HG02938 (cell line): Measurements from ENCODE around the gene ZNRD2.
A peak's percentile ranks its signal among the peaks of the same experiment; 100 is the strongest.

Experiments used
- ATAC-seq: cut with Tn5 transposase; IDR thresholded peaks from one replicate; pipeline ENCODE4 v1.9.1; 2021; ENCODE audit warnings: mild to moderate bottlenecking, moderate library complexity; ENCODE audit not compliant: unreplicated experiment

The ZNRD2 gene

GRCh38 chr11:65586247-65586630 lies 16.0 kb downstream of the ZNRD2 start:
- no peak for ATAC-seq

GRCh38 chr11:65586676-65587075 lies 16.4 kb downstream of the ZNRD2 start:
- no peak for ATAC-seq

DNA sequence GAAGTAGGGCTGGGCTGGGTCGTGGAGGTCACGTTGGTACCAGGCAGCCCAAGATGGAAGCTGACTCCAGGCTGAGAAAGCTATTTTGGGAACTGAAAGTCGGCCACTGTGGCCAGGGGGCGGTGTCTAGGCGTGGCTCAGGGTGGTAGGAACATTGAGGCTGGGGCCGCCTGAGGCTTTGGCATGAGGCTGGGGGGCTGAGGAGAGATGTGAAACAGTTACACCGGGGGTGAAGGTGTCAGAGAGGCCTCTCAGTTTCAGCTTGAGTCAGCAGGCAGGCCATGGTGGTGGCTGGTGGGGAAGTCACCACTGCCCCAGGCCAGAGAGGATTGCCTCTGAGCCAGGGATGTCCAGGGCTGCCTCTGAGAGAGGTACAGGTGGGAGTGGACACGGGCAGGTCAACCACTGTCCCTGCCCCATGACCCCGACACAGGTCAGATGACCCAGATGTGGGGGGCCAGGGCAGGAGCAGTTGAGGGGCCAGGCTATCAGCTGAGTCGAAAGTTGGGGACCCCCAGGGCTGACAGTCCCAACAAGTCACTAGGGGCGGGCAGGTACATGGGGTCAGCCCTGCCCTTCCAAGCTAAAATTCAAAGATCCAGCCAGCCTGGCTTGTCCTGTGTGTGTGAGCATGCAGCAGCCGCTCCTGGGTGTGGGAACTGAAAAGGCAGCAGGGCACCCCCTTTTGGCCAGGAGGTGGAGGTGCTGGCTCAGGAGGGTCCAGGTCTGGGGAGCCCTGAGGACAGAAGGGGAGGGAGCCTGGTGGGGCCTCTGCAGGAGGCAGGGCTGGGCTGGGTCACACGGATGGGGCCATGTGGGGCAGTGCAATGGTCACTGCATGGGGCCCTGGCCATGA lies 18.1 kb downstream of the ZNRD2 start:
- ATAC-seq = peak; percentile 71

DNA sequence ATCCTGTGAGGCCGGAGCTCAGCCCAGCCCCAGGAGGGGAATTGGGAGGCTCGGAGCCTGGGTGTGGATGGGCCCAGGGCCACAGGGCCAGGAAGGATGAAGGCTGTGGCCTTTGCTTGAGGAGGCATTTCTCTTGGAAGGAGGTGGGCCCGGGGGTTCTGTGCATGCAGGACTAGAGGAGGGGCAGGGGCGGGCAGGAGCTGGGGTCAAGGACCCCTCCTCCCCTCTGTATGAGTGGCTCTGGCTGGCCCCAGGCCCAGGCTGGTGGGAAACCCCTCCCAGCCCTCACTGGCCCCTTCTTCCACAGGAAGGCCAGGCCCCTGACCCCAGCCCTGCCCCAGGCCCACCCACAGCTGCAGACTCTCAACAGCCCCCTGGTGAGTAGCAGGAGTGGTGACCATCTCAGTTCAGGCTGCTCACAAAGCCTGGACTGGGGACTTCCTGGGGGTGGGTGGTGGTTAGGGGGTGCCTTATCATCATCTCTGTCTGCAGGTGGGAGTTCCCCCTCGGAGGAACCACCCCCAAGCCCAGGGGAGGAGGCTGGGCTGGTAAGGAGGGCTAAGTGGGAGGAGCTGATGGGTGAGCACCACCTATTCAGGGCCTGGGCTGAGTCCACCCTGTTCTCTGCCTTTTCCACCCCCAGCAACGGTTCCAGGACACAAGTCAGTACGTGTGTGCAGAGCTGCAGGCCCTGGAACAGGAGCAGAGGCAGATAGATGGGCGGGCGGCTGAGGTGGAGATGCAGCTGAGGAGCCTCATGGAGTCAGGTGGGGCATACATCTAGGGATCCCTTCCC lies 19.4 kb downstream of the ZNRD2 start:
- ATAC-seq = no peak

DNA sequence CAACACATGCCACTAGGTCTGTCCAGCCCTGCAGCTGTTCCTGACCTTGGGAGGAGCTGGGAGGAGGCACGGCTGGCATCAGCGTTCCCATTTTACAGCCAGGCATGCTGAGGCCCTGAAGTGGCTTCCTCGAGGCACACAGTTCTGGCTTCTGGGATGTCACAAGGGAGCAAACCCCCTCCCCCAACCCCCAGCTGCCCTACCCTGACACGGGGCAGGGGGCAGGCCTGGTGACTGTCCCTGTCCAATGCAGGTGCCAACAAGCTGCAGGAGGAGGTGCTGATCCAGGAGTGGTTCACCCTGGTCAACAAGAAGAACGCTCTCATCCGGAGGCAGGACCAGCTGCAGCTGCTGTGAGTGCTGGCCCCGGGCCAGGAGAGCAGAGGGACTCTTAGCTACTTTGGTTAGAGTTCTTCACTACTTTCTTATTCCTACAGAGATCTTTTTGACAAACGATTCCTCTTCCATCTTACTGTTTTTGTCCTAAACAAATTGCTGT lies 20.0 kb downstream of the ZNRD2 start:
- no peak for ATAC-seq

GRCh38 chr11:65591939-65592857 lies 21.9 kb downstream of the ZNRD2 start:
- no peak for ATAC-seq

DNA sequence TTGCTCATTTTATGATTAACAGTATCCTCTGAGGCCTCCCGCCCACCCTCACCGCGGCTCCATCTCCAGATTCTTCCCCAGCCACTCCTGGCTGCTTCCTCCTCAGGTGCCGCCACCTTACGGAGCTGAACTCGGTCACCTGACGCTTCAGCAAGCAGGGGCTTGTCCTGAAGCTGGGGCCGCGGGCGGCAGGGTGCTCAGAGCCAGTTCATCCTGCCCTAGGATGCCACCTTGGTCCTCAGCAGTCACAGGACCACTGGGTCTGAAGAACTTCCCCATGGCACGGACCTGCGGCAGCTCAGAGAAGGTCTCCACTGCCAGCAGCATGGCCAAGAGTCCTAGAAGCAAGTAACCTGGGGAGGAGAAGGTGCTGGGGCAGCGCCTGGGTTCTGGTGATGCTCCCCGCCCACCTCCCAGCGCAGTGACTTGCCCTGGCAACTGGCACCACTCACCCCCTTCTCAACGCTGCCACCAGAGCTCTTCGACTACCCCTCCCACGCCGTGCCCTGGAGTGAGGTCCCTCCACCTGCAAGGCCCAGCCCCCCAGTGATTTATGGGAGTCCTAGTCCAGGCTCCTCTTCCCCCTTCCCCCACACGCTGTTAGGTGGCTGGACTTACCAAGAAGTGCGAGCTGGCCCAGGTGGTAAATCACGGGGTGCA lies 22.7 kb downstream of the ZNRD2 start:
- ATAC-seq = no peak

- no peak for ATAC-seq
Observed at GRCh38 chr11:65593518-65594414, 23.5 kb downstream of the ZNRD2 start.

GRCh38 chr11:65595131-65595530 lies 24.9 kb downstream of the ZNRD2 start:
- ATAC-seq = no peak

GRCh38 chr11:65595543-65596281 lies 25.4 kb downstream of the ZNRD2 start, which contains the start of gene KCNK7:
KCNK7 (minus strand) TSS chr11:65595800; CDS start chr11:65595772, 28 bp downstream.
- no peak for ATAC-seq

GRCh38 chr11:65596520-65596919 lies 26.2 kb downstream of the ZNRD2 start:
- ATAC-seq = no peak

GRCh38 chr11:65598258-65598699 lies 28.0 kb downstream of the ZNRD2 start:
- ATAC-seq = no peak

- ATAC-seq = no peak
Observed at GRCh38 chr11:65599216-65599954, 29.1 kb downstream of the ZNRD2 start.

DNA sequence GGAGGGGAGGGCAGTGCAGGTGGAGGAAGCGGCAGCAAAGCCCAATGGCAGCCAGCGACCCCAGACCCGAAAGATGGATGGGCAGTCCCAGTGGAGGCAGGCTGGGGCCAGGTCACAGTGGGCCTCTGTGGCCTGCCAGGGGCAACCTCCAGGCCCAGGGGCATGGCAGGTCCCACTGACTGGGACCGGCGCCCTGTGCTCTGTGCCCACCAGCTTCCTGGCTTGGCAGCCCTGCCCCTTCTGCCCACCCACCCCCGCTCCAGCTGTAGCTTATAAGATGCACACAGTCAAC lies 29.6 kb downstream of the ZNRD2 start:
- no peak for ATAC-seq

- no peak for ATAC-seq
Observed at GRCh38 chr11:65604258-65604657, 34.0 kb downstream of the ZNRD2 start.

GRCh38 chr11:65606876-65607613 lies 36.8 kb downstream of the ZNRD2 start:
- ATAC-seq = no peak
